BJ (cell line): ENCODE measurements around the gene ST7. TPM values are rescaled to one million over a fixed set of nuclear protein-coding genes. Genes with fewer than 3 reads are reported as not detected.

Source experiments
- CTCF ChIA-PET: fragments of 350-600 bp; formaldehyde crosslinking; extraction: SDS; loops from one replicate; lab custom pipeline; 2021; ENCODE audit warnings: antibody characterized with exemption, inconsistent platforms; lab: Yijun Ruan, JAX
- POLR2A ChIA-PET: fragments of 300-600 bp; sonication (Branson Sonifier 250); formaldehyde crosslinking; extraction: SDS; loops from one replicate; lab custom pipeline; 2021; ENCODE audit warnings: antibody characterized with exemption; lab: Charles Lee
- DNase-seq: peaks from one replicate; pipeline ENCODE4 v3.0.0-alpha.2; 2011; ENCODE audit warnings: low read depth
- H3K27me3 ChIP-seq: 2 replicates; pipeline ENCODE4 v1.6.0; 2011; ENCODE audit warnings: low read length; ENCODE audit not compliant: control insufficient read depth, insufficient read depth
- H3K36me3 ChIP-seq: 2 replicates; pipeline ENCODE4 v1.5.1; 2011; ENCODE audit warnings: low read length; ENCODE audit not compliant: control insufficient read depth, insufficient read depth
- H3K4me3 ChIP-seq: 2 replicates; pipeline ENCODE4 v1.5.1; 2011; ENCODE audit warnings: low read depth, mild to moderate bottlenecking, control low read depth, low read length
- CTCF ChIP-seq: IDR thresholded peaks from 2 replicates; pipeline ENCODE4 v1.5.1; 2011; ENCODE audit warnings: low read depth, mild to moderate bottlenecking, control low read depth, inconsistent platforms, low read length, moderate library complexity; ENCODE audit not compliant: insufficient read depth
- polyA plus RNA-seq: library from polyadenylated mRNA; depleted of rRNA; stranded (reverse); fragments of >200 nt; gene quantifications from 2 replicates; pipeline ENCODE4 v1.2.3, GENCODE V29; 2011

The ST7 gene
- polyA plus RNA-seq, 1 experiment, result 16.0 TPM

DNA sequence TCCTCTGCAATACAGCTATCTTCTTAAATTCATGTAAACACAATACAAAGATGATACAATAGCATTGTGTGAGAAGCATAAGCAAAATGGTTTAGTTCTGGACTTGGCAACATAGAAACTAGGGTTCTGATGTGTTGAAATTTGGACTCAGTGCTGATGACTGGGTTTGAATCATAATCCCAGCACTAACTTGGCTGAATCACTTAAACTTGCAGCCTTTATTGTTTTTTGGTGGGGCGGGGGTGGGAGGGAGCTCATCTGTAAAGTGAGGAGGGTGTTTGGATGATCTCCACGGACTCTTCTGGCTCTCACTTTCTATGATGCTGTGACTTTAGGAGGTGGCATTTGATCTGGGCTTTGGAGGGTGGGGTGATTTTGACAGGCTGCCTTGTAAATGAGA lies 211.3 kb downstream of the ST7 start:
- no peak for TF ChIP-seq CTCF
- Histone ChIP-seq H3K4me3 (no peak overlapping the region), H3K36me3 (no peaks in the 10 kb centered on the region), H3K27me3 (no peaks in the 10 kb centered on the region)
- POLR2A ChIA-PET, result no interaction called here
- CTCF ChIA-PET, result interaction anchor here (1.6 kb wide), 1 partner anchor 11 kb away, joined by 6 read pairs; no protein-coding TSS in a partner anchor
- DNase-seq, result no peak

GRCh38 chr7:117165656-117166055 lies 212.4 kb downstream of the ST7 start:
- Histone ChIP-seq H3K27me3 (no peaks in the 10 kb centered on the region), H3K4me3 (no peak overlapping the region), H3K36me3 (no peaks in the 10 kb centered on the region)
- TF ChIP-seq CTCF, result no peak
- no peak for DNase-seq
- ChIA-PET CTCF (no interaction called here), POLR2A (no interaction called here)

GRCh38 chr7:117169907-117170306 lies 216.6 kb downstream of the ST7 start:
- ChIA-PET POLR2A (no interaction called here), CTCF (no interaction called here)
- TF ChIP-seq CTCF, result no peak
- no peak for DNase-seq
- Histone ChIP-seq H3K4me3 (no peak overlapping the region), H3K36me3 (no peaks in the 10 kb centered on the region), H3K27me3 (no peaks in the 10 kb centered on the region)

- ChIA-PET CTCF (no interaction called here), POLR2A (no interaction called here)
- no peaks in the 10 kb centered on the region for H3K27me3 ChIP-seq
- TF ChIP-seq CTCF, result no peak
- no peak overlapping the region for H3K4me3 ChIP-seq
- H3K36me3 ChIP-seq, result no peaks in the 10 kb centered on the region
- no peak for DNase-seq
Measured at GRCh38 chr7:117171106-117171505, 217.8 kb downstream of the ST7 start.

DNA sequence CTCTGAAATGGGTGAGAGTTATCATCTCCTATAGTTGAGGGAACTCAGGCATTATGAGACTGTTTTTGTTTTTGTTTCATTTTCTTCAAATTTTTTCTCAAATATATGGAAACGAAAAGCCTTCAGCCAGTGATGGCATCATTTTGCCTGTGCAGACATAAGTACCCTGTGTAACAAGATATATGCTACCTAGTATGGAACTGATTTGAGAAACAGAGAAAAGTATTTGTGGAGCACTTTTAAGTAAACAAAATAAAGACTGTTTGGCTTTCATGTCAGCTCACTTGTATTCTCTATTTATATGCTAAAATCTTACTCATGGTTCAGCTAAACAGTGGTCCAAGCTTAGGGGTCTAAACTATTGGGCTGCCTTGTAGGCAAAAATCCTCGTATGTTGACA lies 219.0 kb downstream of the ST7 start:
- H3K36me3 ChIP-seq, result no peaks in the 10 kb centered on the region
- no peak for DNase-seq
- no peak for TF ChIP-seq CTCF
- ChIA-PET CTCF (no interaction called here), POLR2A (no interaction called here)
- H3K4me3 ChIP-seq, result no peak overlapping the region
- no peaks in the 10 kb centered on the region for H3K27me3 ChIP-seq
